PC-3 (cell line): Measurements from ENCODE around the gene CLASP2. TPM values are rescaled to one million over a fixed set of nuclear protein-coding genes. Genes with fewer than 3 reads are reported as not detected.

Experiments used
- ATAC-seq: fragments of 200-7000 bp; cut with Tn5 transposase; 2 replicates; pipeline ENCODE4 v1.9.1; 2020; ENCODE audit warnings: mild to moderate bottlenecking, moderate library complexity
- BruUV-seq: library from RNA; stranded (reverse); fragments of 400-500 nt; replicated peaks from 2 replicates; lab custom pipeline; 2021; lab: Mats Ljungman, UMichigan
- CTCF ChIA-PET: fragments of 300-600 bp; sonication (Branson Sonifier 250); formaldehyde crosslinking; loops from one replicate; lab custom pipeline; 2022; ENCODE audit warnings: antibody characterized with exemption; lab: Charles Lee
- POLR2A ChIA-PET: fragments of 300-600 bp; sonication (Branson Sonifier 250); formaldehyde crosslinking; loops from one replicate; lab custom pipeline; 2022; ENCODE audit warnings: antibody characterized with exemption; ENCODE audit not compliant: unreplicated experiment; lab: Charles Lee
- DNase-seq: peaks from one replicate; pipeline ENCODE4 v3.0.0-alpha.2; 2015
- H2AFZ ChIP-seq: fragments of 300-600 bp; sonication (generic); 2 replicates; pipeline ENCODE4 v1.6.0; 2016; ENCODE audit warnings: antibody characterized with exemption, low read length
- H3F3A ChIP-seq: fragments of 300-600 bp; sonication (generic); one replicate; pipeline ENCODE4 v1.6.0; 2017; ENCODE audit warnings: antibody characterized with exemption, low read length, control low read depth, mild to moderate bottlenecking; ENCODE audit not compliant: unreplicated experiment
- H3K27ac ChIP-seq: fragments of 300-600 bp; sonication (generic); 2 replicates; pipeline ENCODE4 v1.5.1; 2016; ENCODE audit warnings: mild to moderate bottlenecking, low read length
- H3K27me3 ChIP-seq: fragments of 300-600 bp; sonication (generic); 2 replicates; pipeline ENCODE4 v1.6.1; 2016; ENCODE audit warnings: low read length, mixed read lengths
- H3K36me3 ChIP-seq: fragments of 300-600 bp; sonication (generic); 2 replicates; pipeline ENCODE4 v1.6.1; 2016; ENCODE audit warnings: low read depth, mixed run types, low read length, mixed read lengths
- H3K4me1 ChIP-seq: fragments of 300-600 bp; sonication (generic); 2 replicates; pipeline ENCODE4 v1.5.1; 2016; ENCODE audit warnings: low read length; ENCODE audit not compliant: insufficient read depth
- H3K4me2 ChIP-seq: fragments of 300-600 bp; sonication (generic); 2 replicates; pipeline ENCODE4 v1.6.0; 2016; ENCODE audit warnings: low read length
- H3K4me3 ChIP-seq: fragments of 300-600 bp; sonication (generic); 2 replicates; pipeline ENCODE4 v1.5.1; 2016; ENCODE audit warnings: mild to moderate bottlenecking, low read length, mixed read lengths
- H3K79me2 ChIP-seq: fragments of 300-600 bp; sonication (generic); 2 replicates; pipeline ENCODE4 v1.6.1; 2017; ENCODE audit warnings: low read length, mixed read lengths
- H3K9ac ChIP-seq: fragments of 300-600 bp; sonication (generic); 2 replicates; pipeline ENCODE4 v1.6.0; 2016; ENCODE audit warnings: mild to moderate bottlenecking, low read length
- H3K9me2 ChIP-seq: fragments of 300-600 bp; sonication (generic); replicated peaks from 2 replicates; pipeline ENCODE4 v1.6.1; 2016; ENCODE audit warnings: mixed run types, low read length, mixed read lengths
- H3K9me3 ChIP-seq: fragments of 300-600 bp; sonication (generic); 2 replicates; pipeline ENCODE4 v1.6.1; 2016; ENCODE audit warnings: low read length, mixed read lengths
- H4K20me1 ChIP-seq: fragments of 300-600 bp; sonication (generic); 2 replicates; pipeline ENCODE4 v1.6.1; 2016; ENCODE audit warnings: low read length, mixed read lengths
- EZH2 ChIP-seq: fragments of 300-600 bp; sonication (generic); IDR thresholded peaks from one replicate; pipeline ENCODE4 v1.6.1; 2017; ENCODE audit warnings: antibody characterized with exemption, mild to moderate bottlenecking, low read length; ENCODE audit not compliant: unreplicated experiment
- EZH2phosphoT487 ChIP-seq: fragments of 300-600 bp; sonication (generic); IDR thresholded peaks from 2 replicates; pipeline ENCODE4 v1.6.1; 2018; ENCODE audit warnings: mild to moderate bottlenecking, antibody characterized with exemption, low read length, borderline replicate concordance
- intact Hi-C: fragments of 100-400 bp; cut with micrococcal nuclease; formaldehyde crosslinking; loops from 2 replicates; pipeline ENCODE4 v1.9.0; 2023
- total RNA-seq: library from RNA; depleted of rRNA; stranded (reverse); fragments of >200 nt; gene quantifications from 2 replicates; pipeline ENCODE4 v1.2.3, GENCODE V29; 2014
- TF ChIP-seq, protein P1 (sequence below): fragments of 300-600 bp; sonication (generic); conservative IDR thresholded peaks from 2 replicates; pipeline ENCODE4 v1.5.1; 2017; ENCODE audit warnings: antibody characterized with exemption, low read depth, mild to moderate bottlenecking, low read length

The CLASP2 gene
- total RNA-seq, 1 experiment from 2014 or later = 84.8 TPM

DNA sequence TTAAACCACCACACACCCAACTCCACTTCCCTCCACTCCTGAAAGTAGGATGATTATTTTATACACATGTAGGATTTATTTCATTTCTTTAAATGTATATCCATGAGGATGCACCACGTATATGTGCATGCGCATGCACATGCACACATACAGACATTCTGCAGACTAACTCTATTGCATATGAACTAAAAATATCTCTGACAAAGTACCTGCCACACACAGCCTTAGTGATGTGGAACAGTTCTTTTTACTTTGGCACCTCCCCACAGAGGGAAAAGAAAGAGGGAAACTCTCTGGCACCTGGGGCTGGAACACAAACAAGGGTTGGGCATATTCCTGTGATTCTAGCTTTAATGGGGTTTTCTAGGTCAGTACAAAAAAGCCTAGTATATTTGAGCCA lies 138.2 kb downstream of the CLASP2 start:
- H4K20me1 ChIP-seq = no peaks in the 10 kb centered on the region
- H3K4me3 ChIP-seq = peak overlapping the region; percentile 50; the same call in 1 of the 2 replicates
- TF ChIP-seq EZH2phosphoT487 = no peak
- intact Hi-C loops = loop anchor here (1.0 to 5.0 kb wide), 3 partner anchors 47 to 140 kb away; partner anchors contain the start of genes CLASP2 and UBP1
- H3K4me2 ChIP-seq = peak overlapping the region; percentile 83
- DNase-seq (peak; percentile 39), ATAC-seq (peak; percentile 23)
- H3K4me1 ChIP-seq = peaks cover 66% of the 10 kb centered on the region
- H3K79me2 ChIP-seq = no peaks in the 10 kb centered on the region
- H3K36me3 ChIP-seq = 0 out of 2 replicates have a peak, but pooled peaks cover 4% of the 10 kb centered on the region
- H3K9ac ChIP-seq = peak overlapping the region; percentile 95
- H2AFZ ChIP-seq = no peak overlapping the region
- peaks cover 18% of the 10 kb centered on the region for H3F3A ChIP-seq
- CTCF ChIA-PET = no interaction called here
- H3K27ac ChIP-seq = peak overlapping the region; percentile 99
- no peaks in the 10 kb centered on the region for H3K9me2 ChIP-seq
- H3K27me3 ChIP-seq = no peaks in the 10 kb centered on the region
- POLR2A ChIA-PET = no interaction called here
- no peaks in the 10 kb centered on the region for H3K9me3 ChIP-seq
- BruUV-seq = no TSS peak

DNA sequence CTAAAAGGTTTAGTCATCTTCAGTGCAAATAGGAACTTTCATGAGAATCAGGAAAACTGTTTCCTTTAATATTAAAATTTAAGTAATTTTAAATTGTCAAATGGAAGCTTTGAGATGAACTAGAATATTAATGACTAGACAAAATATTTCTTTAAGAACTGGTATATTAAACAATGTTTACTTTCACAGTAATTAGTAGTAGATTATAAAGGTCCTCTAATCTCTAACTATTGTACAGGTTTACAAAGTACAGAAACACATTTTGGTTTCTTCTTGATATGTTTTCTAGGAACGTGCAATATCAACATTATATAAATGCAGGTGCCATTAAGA lies 138.9 kb downstream of the CLASP2 start:
- intact Hi-C loops = loop anchor here (1.0 kb wide), 1 partner anchor 139 kb away; the partner anchor contains the start of gene UBP1
- H3F3A ChIP-seq = peaks cover 18% of the 10 kb centered on the region
- H3K9me3 ChIP-seq = no peaks in the 10 kb centered on the region
- DNase-seq (no peak), ATAC-seq (no peak)
- H3K27me3 ChIP-seq = no peaks in the 10 kb centered on the region
- H2AFZ ChIP-seq = no peak overlapping the region
- peak overlapping the region; percentile 83 for H3K4me2 ChIP-seq
- H3K27ac ChIP-seq = peak overlapping the region; percentile 99
- no peaks in the 10 kb centered on the region for H3K79me2 ChIP-seq
- H3K9me2 ChIP-seq = no peaks in the 10 kb centered on the region
- H3K9ac ChIP-seq = peak overlapping the region; percentile 95
- H3K4me3 ChIP-seq = peak overlapping the region; percentile 50
- no peaks in the 10 kb centered on the region for H4K20me1 ChIP-seq
- ChIA-PET CTCF (no interaction called here), POLR2A (no interaction called here)
- peaks cover 8% of the 10 kb centered on the region; the same call in 1 of the 2 replicates for H3K36me3 ChIP-seq
- peaks cover 66% of the 10 kb centered on the region for H3K4me1 ChIP-seq
- TF ChIP-seq, protein P1, sequence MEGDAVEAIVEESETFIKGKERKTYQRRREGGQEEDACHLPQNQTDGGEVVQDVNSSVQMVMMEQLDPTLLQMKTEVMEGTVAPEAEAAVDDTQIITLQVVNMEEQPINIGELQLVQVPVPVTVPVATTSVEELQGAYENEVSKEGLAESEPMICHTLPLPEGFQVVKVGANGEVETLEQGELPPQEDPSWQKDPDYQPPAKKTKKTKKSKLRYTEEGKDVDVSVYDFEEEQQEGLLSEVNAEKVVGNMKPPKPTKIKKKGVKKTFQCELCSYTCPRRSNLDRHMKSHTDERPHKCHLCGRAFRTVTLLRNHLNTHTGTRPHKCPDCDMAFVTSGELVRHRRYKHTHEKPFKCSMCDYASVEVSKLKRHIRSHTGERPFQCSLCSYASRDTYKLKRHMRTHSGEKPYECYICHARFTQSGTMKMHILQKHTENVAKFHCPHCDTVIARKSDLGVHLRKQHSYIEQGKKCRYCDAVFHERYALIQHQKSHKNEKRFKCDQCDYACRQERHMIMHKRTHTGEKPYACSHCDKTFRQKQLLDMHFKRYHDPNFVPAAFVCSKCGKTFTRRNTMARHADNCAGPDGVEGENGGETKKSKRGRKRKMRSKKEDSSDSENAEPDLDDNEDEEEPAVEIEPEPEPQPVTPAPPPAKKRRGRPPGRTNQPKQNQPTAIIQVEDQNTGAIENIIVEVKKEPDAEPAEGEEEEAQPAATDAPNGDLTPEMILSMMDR = no peak
- no peak for TF ChIP-seq EZH2phosphoT487
- no peak for TF ChIP-seq EZH2
- no TSS peak for BruUV-seq

DNA sequence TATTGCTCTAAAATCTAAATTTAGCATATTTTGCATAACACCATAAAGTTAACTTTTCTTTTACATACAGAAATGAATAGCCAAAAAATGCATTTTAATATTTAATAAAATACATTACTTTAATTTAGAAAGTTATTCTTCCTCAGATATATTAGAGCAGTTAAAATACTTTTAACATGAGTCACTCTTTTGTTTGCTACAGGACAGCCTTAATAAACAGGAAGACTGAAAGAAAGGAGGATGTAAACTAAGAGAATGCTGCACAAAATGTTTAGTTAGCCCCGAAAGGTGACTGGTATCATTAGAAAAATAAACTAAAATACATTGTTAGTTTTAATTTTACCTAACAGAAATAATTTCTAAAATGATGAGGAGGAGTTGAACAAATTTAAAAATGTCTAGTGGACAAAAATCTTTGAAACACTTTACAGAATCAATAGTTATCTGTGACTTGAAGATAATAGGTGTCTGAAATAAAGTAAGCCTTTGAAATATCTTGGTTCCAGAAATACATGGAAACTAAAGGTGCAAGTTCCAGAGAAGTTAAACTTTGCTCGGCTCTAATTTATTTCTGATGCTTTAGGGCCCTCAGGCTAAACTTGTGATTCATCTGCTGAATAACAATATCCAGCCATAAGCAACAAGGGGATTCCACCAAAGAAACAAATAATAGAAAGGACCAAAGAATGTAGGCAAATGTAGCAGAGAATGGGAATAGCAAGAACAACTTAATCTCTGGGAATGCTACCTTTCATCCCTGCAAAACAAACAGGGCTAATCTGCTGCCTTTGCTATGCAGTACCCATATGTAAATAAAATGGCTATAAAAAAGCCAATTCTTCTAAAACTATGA lies 139.5 kb downstream of the CLASP2 start:
- peak overlapping the region; percentile 99 for H3K27ac ChIP-seq
- H3K27me3 ChIP-seq = no peaks in the 10 kb centered on the region
- DNase-seq = peak; percentile 90
- no TSS peak for BruUV-seq
- H3K36me3 ChIP-seq = peaks cover 8% of the 10 kb centered on the region; the same call in 1 of the 2 replicates
- H3K4me2 ChIP-seq = peak overlapping the region; percentile 83
- no peaks in the 10 kb centered on the region for H3K9me3 ChIP-seq
- H4K20me1 ChIP-seq = no peaks in the 10 kb centered on the region
- H3K9me2 ChIP-seq = no peaks in the 10 kb centered on the region
- TF ChIP-seq EZH2 (no peak), EZH2phosphoT487 (no peak)
- TF ChIP-seq, protein P1 = no peak
- CTCF ChIA-PET = no interaction called here
- H2AFZ ChIP-seq = no peak overlapping the region
- peaks cover 18% of the 10 kb centered on the region for H3F3A ChIP-seq
- H3K4me3 ChIP-seq = peak overlapping the region; percentile 51
- H3K4me1 ChIP-seq = peaks cover 62% of the 10 kb centered on the region
- no peaks in the 10 kb centered on the region for H3K79me2 ChIP-seq
- POLR2A ChIA-PET = no interaction called here
- intact Hi-C loops = loop anchor here (1.0 kb wide), 1 partner anchor 138 kb away; the partner anchor contains the start of gene UBP1
- peak; percentile 66 for ATAC-seq
- H3K9ac ChIP-seq = peak overlapping the region; percentile 95
